Thyroid gland (tissue), 4 donors: Measurements from ENCODE around the gene EXOC4. TPM values are rescaled to one million over a fixed set of nuclear protein-coding genes. Genes with fewer than 3 reads are reported as not detected.

Experiments
- DNase-seq, 2 donors: peaks; one replicate each; pipeline ENCODE4 v3.0.0-alpha.2; 2019
- H3K27ac ChIP-seq, 3 donors: fragments of 200-600 bp; sonication (generic); 1 replicate in 2 of 3; 2 replicates in 1 of 3; pipeline ENCODE4 v1.5.1; 2016 to 2019; ENCODE audit warnings: mild to moderate bottlenecking in 1 of 3, moderate library complexity in 1 of 3
- H3K27me3 ChIP-seq: fragments of 200-600 bp; sonication (generic); one replicate; pipeline ENCODE4 v1.5.1; 2019
- H3K36me3 ChIP-seq, 2 donors: fragments of 200-600 bp; sonication (generic); one replicate each; pipeline ENCODE4 v1.5.1; 2016 to 2019
- H3K4me1 ChIP-seq, 2 donors: fragments of 200-600 bp; sonication (generic); one replicate each; pipeline ENCODE4 v1.5.1; 2017 to 2019
- H3K4me3 ChIP-seq, 3 donors: fragments of 200-600 bp; sonication (generic); replicated peaks in 1 of 3; 1 replicate in 2 of 3; 2 replicates in 1 of 3; pipeline ENCODE4 v1.5.1; 2016; ENCODE audit warnings: mild to moderate bottlenecking in 1 of 3
- H3K9me3 ChIP-seq: fragments of 200-600 bp; sonication (generic); one replicate; pipeline ENCODE4 v1.5.1; 2017
- CTCF ChIP-seq, 6 experiments: fragments of 200-600 bp in 3 of 6; fragments of 450-650 bp in 3 of 6; sonication (generic) in 3 of 6; IDR thresholded peaks; one replicate each; pipeline ENCODE4 v1.5.1; 2016 to 2019; ENCODE audit warnings: antibody characterized with exemption in 6 of 6, mild to moderate bottlenecking in 2 of 6, inconsistent platforms in 1 of 6, moderate library complexity in 1 of 6
- POLR2A ChIP-seq, 2 donors: fragments of 450-650 bp; IDR thresholded peaks; one replicate each; pipeline ENCODE4 v1.6.1; 2017; ENCODE audit warnings: antibody characterized with exemption in 2 of 2, mild to moderate bottlenecking in 2 of 2, moderate library complexity in 1 of 2
- WGBS, 2 donors: methylation state at CpG; one replicate each; pipeline ENCODE4 v1.1.5; 2017; 5-methylcytosine and 5-hydroxymethylcytosine counted together
- intact Hi-C: fragments of 100-400 bp; cut with DNase I; formaldehyde crosslinking; loops from one replicate; pipeline ENCODE4 v1.15.1; 2023
- total RNA-seq, 4 donors: library from RNA; depleted of rRNA; stranded (reverse); fragments of >200 nt; gene quantifications; one replicate each; pipeline ENCODE4 v1.2.3, GENCODE V29; 2016

EXOC4 gene
- total RNA-seq, 4 donors from 2014 or later = 74.0 to 116 (median 107) TPM

GRCh38 chr7:133947458-133948254, 694.8 kb downstream of the EXOC4 start:
- TF ChIP-seq POLR2A (IDR thresholded peaks at IDR 0.05) (no peak), CTCF (IDR thresholded peaks at IDR 0.05) (no peak)
- intact Hi-C loops = no loop called here
- 85 to 86% methylated on average over 6 of the region's 6 CpGs for WGBS, 2 donors

GRCh38 chr7:133948588-133948987, 695.7 kb downstream of the EXOC4 start:
- Histone ChIP-seq H3K4me3 (no peak overlapping the region), H3K36me3 (no peaks in the 10 kb centered on the region), H3K4me1 (no peaks in the 10 kb centered on the region), H3K27ac (no peak overlapping the region), H3K9me3 (no peaks in the 10 kb centered on the region), H3K27me3 (no peaks in the 10 kb centered on the region)
- TF ChIP-seq CTCF (IDR thresholded peaks at IDR 0.05) = no peak
- TF ChIP-seq POLR2A (IDR thresholded peaks at IDR 0.05) = no peak
- WGBS, 2 donors = 88 to 90% methylated on average over 6 of the region's 6 CpGs
- DNase-seq = no peak
- intact Hi-C loops = no loop called here

More at GRCh38 chr7:133947458-133948254, 694.8 kb downstream of the EXOC4 start:
- no peak overlapping the region for H3K27ac ChIP-seq
- DNase-seq = no peak
- no peaks in the 10 kb centered on the region for H3K9me3 ChIP-seq
- H3K4me1 ChIP-seq = no peaks in the 10 kb centered on the region
- H3K4me3 ChIP-seq = no peak overlapping the region
- H3K36me3 ChIP-seq = no peaks in the 10 kb centered on the region
- no peaks in the 10 kb centered on the region for H3K27me3 ChIP-seq

- TF ChIP-seq CTCF (IDR thresholded peaks at IDR 0.05) = no peak
- TF ChIP-seq POLR2A (IDR thresholded peaks at IDR 0.05) = no peak
- no peak overlapping the region for H3K27ac ChIP-seq
- no peaks in the 10 kb centered on the region for H3K27me3 ChIP-seq
- DNase-seq = no peak
- no peaks in the 10 kb centered on the region for H3K4me1 ChIP-seq
- H3K36me3 ChIP-seq = no peaks in the 10 kb centered on the region
- H3K4me3 ChIP-seq = no peak overlapping the region
- 85 to 88% methylated on average over 4 of the region's 4 CpGs for WGBS, 2 donors
- H3K9me3 ChIP-seq = no peaks in the 10 kb centered on the region
- intact Hi-C loops = no loop called here
These were observed 698.0 kb downstream of the EXOC4 start for GRCh38 chr7:133950855-133951254.

DNA sequence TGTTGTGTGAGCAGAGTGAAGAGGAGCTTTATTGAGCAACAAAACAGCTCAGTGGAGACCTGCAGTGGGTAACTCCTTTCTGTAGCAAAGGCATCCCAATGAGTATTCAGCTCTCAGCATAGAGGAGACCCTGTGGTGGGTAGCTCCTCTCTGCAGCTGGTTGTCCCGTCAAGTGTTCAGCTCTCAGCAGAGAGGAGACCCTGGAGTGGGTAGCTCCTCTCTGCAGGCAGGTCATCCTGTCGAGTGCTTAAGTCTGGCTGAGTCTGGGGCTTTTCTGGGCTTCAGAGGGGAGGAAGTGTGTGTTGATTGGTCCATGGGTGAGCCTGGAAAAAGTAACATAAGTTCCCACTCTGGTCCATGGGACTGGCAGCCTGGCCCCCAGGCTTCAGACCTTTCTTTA, 702.3 kb downstream of the EXOC4 start:
- 93 to 95% methylated on average over 2 of the region's 2 CpGs for WGBS, 2 donors
- Histone ChIP-seq H3K27me3 (no peaks in the 10 kb centered on the region), H3K4me1 (no peaks in the 10 kb centered on the region), H3K4me3 (no peak overlapping the region), H3K36me3 (no peaks in the 10 kb centered on the region), H3K9me3 (no peaks in the 10 kb centered on the region), H3K27ac (no peak overlapping the region)
- intact Hi-C loops = no loop called here
- TF ChIP-seq POLR2A (IDR thresholded peaks at IDR 0.05) (no peak), CTCF (IDR thresholded peaks at IDR 0.05) (no peak)
- DNase-seq = no peak

GRCh38 chr7:133957845-133958244, 705.0 kb downstream of the EXOC4 start:
- Histone ChIP-seq H3K9me3 (no peaks in the 10 kb centered on the region), H3K36me3 (no peaks in the 10 kb centered on the region), H3K4me1 (no peaks in the 10 kb centered on the region), H3K4me3 (no peak overlapping the region), H3K27ac (no peak overlapping the region), H3K27me3 (no peaks in the 10 kb centered on the region)
- intact Hi-C loops = no loop called here
- WGBS, 2 donors = 82 to 84% methylated on average over 2 of the region's 2 CpGs
- TF ChIP-seq POLR2A (IDR thresholded peaks at IDR 0.05) (no peak), CTCF (IDR thresholded peaks at IDR 0.05) (no peak)
- DNase-seq = no peak
